NCI-H774 (cell line): ENCODE measurements around the gene KBTBD3.
"Not testable (repeated sequence)": the region's sequence is repeated elsewhere in the genome, so short reads cannot be mapped to it uniquely, and the experiment has no call there.

Experiments
- DNase-seq: peaks from one replicate; lab custom pipeline; 2025; lab: John Stamatoyannopoulos, UW

Gene KBTBD3

GRCh38 chr11:106061954-106062949, 14.9 kb downstream of the KBTBD3 start:
- no peak for DNase-seq

- DNase-seq: no peak
Observed at GRCh38 chr11:106061249-106061784, 15.8 kb downstream of the KBTBD3 start.

DNA sequence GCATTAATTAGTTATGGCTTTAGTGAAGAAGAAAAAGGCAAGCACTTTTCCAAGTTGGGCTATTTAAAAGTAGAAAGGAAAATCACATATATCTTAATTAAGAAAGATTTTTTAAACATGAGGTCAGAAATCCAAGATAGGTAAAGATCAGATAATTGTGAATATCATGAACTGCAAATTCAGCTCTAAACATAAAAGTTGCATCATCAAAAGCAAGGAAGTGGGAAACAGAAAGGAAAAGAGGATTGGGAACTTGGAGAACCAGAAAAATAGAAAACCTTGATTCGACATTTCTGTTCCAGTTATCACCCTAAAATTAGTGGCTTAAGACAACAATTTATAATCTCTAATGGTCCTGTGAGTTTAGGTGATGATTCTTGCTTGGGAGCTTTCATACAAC, 17.5 kb downstream of the KBTBD3 start:
- no peak for DNase-seq

DNA sequence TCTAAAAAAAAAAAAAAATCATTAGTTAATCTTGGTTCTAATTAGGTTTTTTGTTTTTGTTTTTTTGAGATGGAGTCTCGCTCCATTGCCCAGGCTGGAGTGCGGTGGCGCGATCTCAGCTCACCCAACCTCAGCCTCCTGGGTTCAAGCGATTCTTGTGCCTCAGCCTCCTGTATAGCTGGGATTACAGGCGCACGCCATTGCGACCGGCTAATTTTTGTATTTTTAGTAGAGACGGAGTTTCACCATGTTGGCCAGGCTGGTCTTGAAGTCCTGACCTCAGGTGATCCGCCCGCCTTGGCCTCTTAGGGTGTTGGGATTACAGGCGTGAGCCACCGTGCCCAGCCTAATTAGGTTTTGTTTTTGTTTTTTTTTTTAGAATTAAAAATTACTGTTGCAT, 18.8 kb downstream of the KBTBD3 start:
- DNase-seq: not testable (repeated sequence)

DNA sequence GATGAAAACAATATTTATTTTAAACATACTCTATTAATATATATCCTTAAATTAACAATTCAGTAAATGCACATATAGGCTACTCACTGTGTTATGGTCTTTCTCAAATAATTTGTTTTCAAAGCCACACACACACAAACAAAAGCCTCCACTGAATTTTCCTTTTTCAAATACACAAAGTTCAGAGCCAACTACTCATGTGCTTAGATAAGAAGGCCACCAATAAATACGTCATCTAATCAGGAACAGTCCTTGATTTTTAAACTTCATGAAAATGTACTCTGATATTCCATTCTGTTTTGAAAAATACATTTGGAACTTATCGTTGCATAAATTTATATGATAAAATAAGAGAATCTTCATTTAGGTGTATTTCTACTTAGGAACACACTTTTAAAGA, 26.0 kb downstream of the KBTBD3 start:
- DNase-seq: no peak

GRCh38 chr11:106049727-106050476, 27.2 kb downstream of the KBTBD3 start:
- DNase-seq: no peak

GRCh38 chr11:106047631-106048030, 29.5 kb downstream of the KBTBD3 start:
- DNase-seq: no peak

DNA sequence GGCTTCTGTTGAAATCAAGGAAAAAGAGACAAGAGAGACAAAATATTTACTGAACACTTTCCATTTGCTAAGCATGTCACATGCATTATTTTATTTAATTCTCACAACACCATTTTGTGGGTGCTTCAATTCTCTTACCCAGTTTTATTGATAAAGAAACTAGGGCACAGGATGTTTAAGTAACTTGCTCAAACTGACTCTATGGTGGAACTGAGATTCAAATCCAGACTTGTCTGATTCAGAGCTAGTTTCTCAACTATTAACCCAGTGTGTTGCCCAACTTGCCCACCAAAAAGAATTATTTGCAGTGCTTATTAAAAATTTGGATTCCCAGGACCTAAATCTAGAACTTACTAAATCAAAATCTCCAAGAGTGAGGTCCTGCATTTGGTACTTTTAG, 33.6 kb downstream of the KBTBD3 start:
- DNase-seq: no peak

- no peak for DNase-seq
Observed at GRCh38 chr11:106032861-106033260, 44.3 kb downstream of the KBTBD3 start.

- no peak for DNase-seq
Observed at GRCh38 chr11:106031936-106032335, 45.2 kb downstream of the KBTBD3 start.

- no peak for DNase-seq
Observed at GRCh38 chr11:106031202-106031810, 45.8 kb downstream of the KBTBD3 start.

DNA sequence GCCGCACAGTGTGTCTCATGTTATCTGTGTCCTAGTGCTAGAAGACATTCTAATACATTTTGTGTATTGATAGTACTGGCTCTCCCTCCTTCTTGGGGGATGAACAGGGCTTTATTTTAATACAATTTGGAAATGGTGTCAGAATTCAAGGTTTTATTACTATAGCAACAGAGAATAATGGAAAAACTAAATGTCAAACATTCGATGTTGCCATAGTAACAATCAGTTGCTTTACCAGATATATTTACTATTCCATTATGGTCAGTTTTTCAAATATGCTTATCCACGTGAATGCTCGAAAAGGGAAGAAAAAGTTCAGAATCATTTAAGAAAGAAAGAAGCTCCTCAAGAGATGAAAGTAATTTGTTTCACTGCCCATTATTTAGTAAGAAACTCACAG, 46.5 kb downstream of the KBTBD3 start:
- no peak for DNase-seq

- no peak for DNase-seq
Observed at GRCh38 chr11:106022795-106023275, 54.3 kb downstream of the KBTBD3 start.

DNA sequence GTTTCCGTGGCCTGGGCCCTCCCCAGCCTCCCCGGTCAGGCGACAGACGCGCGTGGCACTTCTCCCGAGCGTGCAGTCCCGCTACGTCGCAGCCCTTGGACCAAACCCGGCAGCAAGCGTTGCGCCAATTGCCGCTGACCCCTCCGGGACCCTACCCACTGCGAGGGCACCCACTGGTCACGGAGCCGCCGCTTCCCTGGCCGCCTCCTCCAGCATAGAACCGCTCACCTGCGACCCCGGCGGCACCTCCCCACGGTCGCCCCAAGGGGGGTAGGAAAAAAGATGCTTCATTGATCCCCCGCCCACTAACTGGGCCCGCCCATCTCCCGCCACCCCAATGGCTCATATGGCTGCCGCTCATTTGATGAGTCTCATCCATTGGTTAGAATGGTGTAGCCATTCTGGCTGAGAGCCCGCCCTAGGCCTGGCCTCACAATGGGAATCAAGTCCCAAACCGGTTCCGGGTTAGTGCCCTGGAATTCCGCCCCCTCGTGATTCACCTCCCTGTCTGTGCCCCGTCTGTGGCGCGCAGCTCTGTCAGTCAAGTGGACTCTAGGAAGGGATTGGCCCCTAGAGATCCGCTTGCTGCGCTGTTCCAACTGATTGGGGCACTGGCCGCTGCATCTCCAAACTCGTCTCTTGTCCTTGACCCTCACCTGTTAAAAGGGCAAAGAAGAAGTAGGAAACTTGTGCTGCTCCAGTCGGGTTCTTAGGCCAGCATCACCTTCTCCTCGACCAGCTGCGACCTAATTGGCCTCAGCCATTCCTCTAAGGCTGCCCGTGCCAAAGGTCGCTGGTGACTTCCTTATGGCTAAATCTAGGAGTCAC, 55.0 kb downstream of the KBTBD3 start, which contains the start of gene MSANTD4:
Gene MSANTD4, minus strand, starts transcription at position 274 of the 828 bp plus-strand sequence. CDS start 11,323 bp downstream, outside the sequence.
- DNase-seq: peak; percentile 99

GRCh38 chr11:106021181-106021966, 55.8 kb downstream of the KBTBD3 start:
- DNase-seq: no peak

DNA sequence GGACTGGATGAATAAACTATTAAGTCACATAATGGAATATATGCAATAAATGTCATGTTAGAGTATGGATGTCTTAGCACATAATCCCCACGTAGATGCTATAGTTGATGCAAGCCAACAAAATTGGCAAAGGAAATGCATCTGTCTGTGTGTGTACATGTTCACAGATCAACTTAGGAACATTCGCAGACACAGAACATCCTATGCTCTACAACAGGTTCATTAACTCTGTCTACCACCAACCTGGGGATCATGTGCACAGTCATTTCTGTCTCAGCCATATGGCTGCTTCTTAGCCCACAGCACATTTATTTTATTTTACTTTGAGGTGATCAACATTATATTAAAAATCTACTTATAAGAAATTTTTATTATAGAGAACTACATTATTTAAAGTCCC, 60.1 kb downstream of the KBTBD3 start:
- DNase-seq: no peak

GRCh38 chr11:106015066-106015465, 62.1 kb downstream of the KBTBD3 start:
- no peak for DNase-seq

DNA sequence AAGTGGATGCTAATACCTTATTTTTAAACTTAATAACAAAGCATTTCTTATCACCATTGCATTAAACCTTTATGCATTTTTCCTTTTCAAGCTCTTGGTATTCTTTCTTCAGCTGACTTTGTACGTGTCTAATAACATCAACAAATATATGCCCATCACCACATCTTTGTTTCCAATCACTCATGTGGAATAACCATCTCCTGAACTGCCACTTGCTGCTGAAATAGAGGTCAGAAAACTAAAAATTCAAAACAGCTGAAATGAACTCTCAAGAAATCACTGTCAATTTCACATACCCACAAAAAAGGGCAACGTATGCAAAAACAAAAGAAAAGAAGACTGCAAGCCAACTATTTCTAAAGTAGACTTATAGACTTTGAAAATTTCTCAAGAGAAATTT, 62.5 kb downstream of the KBTBD3 start:
- DNase-seq: no peak

- DNase-seq: no peak
Observed at GRCh38 chr11:106014035-106014434, 63.1 kb downstream of the KBTBD3 start.

DNA sequence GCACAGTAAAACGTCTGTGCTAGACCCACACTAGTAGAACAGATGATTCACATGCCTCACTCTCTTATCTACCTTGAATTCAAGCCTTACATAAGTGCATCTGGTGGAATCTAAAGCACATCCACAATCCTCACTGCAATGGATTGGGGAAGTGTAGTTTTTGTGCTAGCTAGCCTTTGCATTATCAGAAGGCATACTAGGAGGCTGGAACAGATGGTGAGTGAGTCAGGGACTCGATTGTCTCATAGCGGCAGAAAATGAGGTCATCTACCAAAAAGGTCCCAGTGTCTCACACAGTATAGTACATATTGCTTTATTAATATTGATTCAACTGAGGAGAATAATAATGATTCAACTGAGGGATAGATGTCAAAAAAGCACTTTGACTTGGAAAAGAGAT, 64.4 kb downstream of the KBTBD3 start:
- DNase-seq: peak; percentile 2
